GM06990 (cell line): ENCODE measurements around the gene KIAA1217.

Experiments
- DNase-seq: peaks from one replicate; pipeline ENCODE4 v3.0.0-alpha.2; 2011; ENCODE audit not compliant: insufficient read length; ENCODE audit errors: extremely low read depth
- H3K27me3 ChIP-seq: replicated peaks from 2 replicates; pipeline ENCODE4 v1.6.0; 2011; ENCODE audit warnings: low read length; ENCODE audit not compliant: control insufficient read depth, insufficient read depth
- H3K36me3 ChIP-seq: 2 replicates; pipeline ENCODE4 v1.5.1; 2011; ENCODE audit warnings: low read length; ENCODE audit not compliant: control insufficient read depth, insufficient read depth
- H3K4me3 ChIP-seq: replicated peaks from 2 replicates; pipeline ENCODE4 v1.5.1; 2011; ENCODE audit warnings: low read depth, mild to moderate bottlenecking, control low read depth, low read length
- CTCF ChIP-seq: IDR thresholded peaks from 2 replicates; pipeline ENCODE4 v1.5.1; 2011; ENCODE audit warnings: low read length, control low read depth, mild to moderate bottlenecking, inconsistent platforms; ENCODE audit not compliant: insufficient read depth, poor library complexity, severe bottlenecking

Gene KIAA1217

GRCh38 chr10:24448351-24448999 is 239.5 kb downstream of the KIAA1217 start:
- Histone ChIP-seq H3K4me3 (no peak overlapping the region), H3K27me3 (no peaks in the 10 kb centered on the region), H3K36me3 (no peaks in the 10 kb centered on the region)
- no peak for DNase-seq
- TF ChIP-seq CTCF, result no peak

- TF ChIP-seq CTCF, result no peak
- H3K36me3 ChIP-seq, result no peaks in the 10 kb centered on the region
- peak; percentile 49 for DNase-seq
- H3K27me3 ChIP-seq, result no peaks in the 10 kb centered on the region
- H3K4me3 ChIP-seq, result peak overlapping the region; percentile 23
Measured at GRCh38 chr10:24449321-24449740, 240.4 kb downstream of the KIAA1217 start.

GRCh38 chr10:24449769-24450310 is 240.9 kb downstream of the KIAA1217 start:
- Histone ChIP-seq H3K4me3 (peak overlapping the region; percentile 23), H3K36me3 (no peaks in the 10 kb centered on the region), H3K27me3 (no peaks in the 10 kb centered on the region)
- TF ChIP-seq CTCF, result no peak
- DNase-seq, result no peak

- no peak for DNase-seq
- TF ChIP-seq CTCF, result no peak
- H3K4me3 ChIP-seq, result no peak overlapping the region
- no peaks in the 10 kb centered on the region for H3K27me3 ChIP-seq
- H3K36me3 ChIP-seq, result no peaks in the 10 kb centered on the region
Measured at GRCh38 chr10:24451325-24451820, 242.4 kb downstream of the KIAA1217 start.

GRCh38 chr10:24452030-24452429 is 243.1 kb downstream of the KIAA1217 start:
- no peaks in the 10 kb centered on the region for H3K27me3 ChIP-seq
- no peak overlapping the region for H3K4me3 ChIP-seq
- no peak for DNase-seq
- no peak for TF ChIP-seq CTCF
- H3K36me3 ChIP-seq, result no peaks in the 10 kb centered on the region
